Measurements from ENCODE around the gene ACTR3C.
"Not testable (repeated sequence)": the region's sequence is repeated elsewhere in the genome, so short reads cannot be mapped to it uniquely, and the experiment has no call there.

GRCh38 chr7:150266953-150267665 lies 56.2 kb downstream of the ACTR3C start:
- not testable (repeated sequence) for TF ChIP-seq CTCF (CRISPR knock-in tag; IDR thresholded peaks at IDR 0.05); ZNF790 (CRISPR knock-in tag; IDR thresholded peaks at IDR 0.05; ENCODE audit: borderline replicate concordance); TFE3 (CRISPR knock-in tag; IDR thresholded peaks at IDR 0.05); NFIC (IDR thresholded peaks at IDR 0.05; ENCODE audit: low read length); SMC3 (IDR thresholded peaks at IDR 0.05; ENCODE audit: low read length); FOXM1 (CRISPR knock-in tag; IDR thresholded peaks at IDR 0.05); GABPA (IDR thresholded peaks at IDR 0.05; ENCODE audit: low read depth, low read length); GABPA (CRISPR knock-in tag; IDR thresholded peaks at IDR 0.05; ENCODE audit: low read depth); MYC (CRISPR knock-in tag; IDR thresholded peaks at IDR 0.05; ENCODE audit: borderline replicate concordance); MAZ (IDR thresholded peaks at IDR 0.05; ENCODE audit: borderline replicate concordance, low read depth, low read length); MAZ (CRISPR knock-in tag; IDR thresholded peaks at IDR 0.05; ENCODE audit: low read depth)

Data from HepG2 (cell line).